ENCODE data around the gene APOBEC2. TPM values are rescaled to one million over a fixed set of nuclear protein-coding genes. Genes with fewer than 3 reads are reported as not detected.

Gene APOBEC2
- total and polyA plus RNA-seq, 4 experiments from 2014 or later: 0.44 to 0.91 TPM; not detected in 2

DNA sequence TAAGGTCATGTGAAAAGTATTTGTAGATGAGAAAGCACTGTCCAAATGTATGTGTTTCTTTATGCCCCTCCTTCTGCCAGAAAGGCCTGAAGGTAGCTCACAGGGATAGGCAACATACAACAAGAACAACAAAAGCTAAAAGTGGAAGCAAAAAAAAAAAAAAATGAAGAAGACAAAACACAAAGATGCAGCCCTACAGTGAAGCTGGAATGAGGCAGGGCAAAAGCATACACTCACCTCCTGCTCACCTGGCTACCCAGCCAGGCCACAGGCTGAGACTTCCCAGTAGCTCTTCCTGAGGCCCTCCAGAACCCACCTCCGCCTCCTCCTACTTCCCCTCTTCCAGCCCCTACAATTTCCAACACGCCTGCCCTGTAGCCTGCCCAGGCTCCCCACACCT, 16.4 kb upstream of the APOBEC2 start:
- H3K9me3 ChIP-seq (ENCODE audit: control insufficient read depth in 1 of 2, low read length in 2 of 2): no peaks in the 10 kb centered on the region
- Mint-ChIP-seq H3K9me3 (no peaks in the 10 kb centered on the region), H3K4me1 (peaks cover 0 to 7% (median under 1%) of the 10 kb centered on the region in 4 donors), H3K27ac (no peak overlapping the region), H3K4me3 (no peak overlapping the region), H3K27me3 (no peaks in the 10 kb centered on the region), H3K36me3 (peaks cover 0 to 2% of the 10 kb centered on the region in 2 donors)
- H3K36me3 ChIP-seq (ENCODE audit: insufficient read depth, low read length): no peaks in the 10 kb centered on the region
- no peak for DNase-seq
- intact Hi-C loops (cut with micrococcal nuclease): no loop called here
- no peak overlapping the region for H3K4me3 ChIP-seq (ENCODE audit: low read length in 2 of 2)
- no peaks in the 10 kb centered on the region for H3K27me3 ChIP-seq (ENCODE audit: insufficient read depth, low read length)
- no peaks in the 10 kb centered on the region for H3K4me1 ChIP-seq (ENCODE audit: insufficient read depth, low read length)
- POLR2A ChIA-PET (ENCODE audit: partially characterized antibody): interaction anchor here (0.6 to 0.8 kb wide), 2 partner anchors 8 to 36 kb away, joined by 3 to 5 read pairs; partner anchors contain the start of gene NFYA
- CTCF ChIA-PET (ENCODE audit: partially characterized antibody): interaction anchor here (0.8 to 3.3 kb wide), 6 partner anchors 8 to 32 kb away, joined by 3 to 34 read pairs (median 11); no protein-coding TSS in a partner anchor
- no peak overlapping the region for H3K27ac ChIP-seq (ENCODE audit: low read depth, low read length)

- POLR2A ChIA-PET (ENCODE audit: partially characterized antibody): interaction anchor here (0.8 kb wide), 1 partner anchor 9 kb away, joined by 5 read pairs; no protein-coding TSS in a partner anchor
- intact Hi-C loops (cut with micrococcal nuclease): no loop called here
- H3K4me3 Mint-ChIP-seq: no peak overlapping the region
Observed at GRCh38 chr6:41037107-41037900, 15.7 kb upstream of the APOBEC2 start.

DNA sequence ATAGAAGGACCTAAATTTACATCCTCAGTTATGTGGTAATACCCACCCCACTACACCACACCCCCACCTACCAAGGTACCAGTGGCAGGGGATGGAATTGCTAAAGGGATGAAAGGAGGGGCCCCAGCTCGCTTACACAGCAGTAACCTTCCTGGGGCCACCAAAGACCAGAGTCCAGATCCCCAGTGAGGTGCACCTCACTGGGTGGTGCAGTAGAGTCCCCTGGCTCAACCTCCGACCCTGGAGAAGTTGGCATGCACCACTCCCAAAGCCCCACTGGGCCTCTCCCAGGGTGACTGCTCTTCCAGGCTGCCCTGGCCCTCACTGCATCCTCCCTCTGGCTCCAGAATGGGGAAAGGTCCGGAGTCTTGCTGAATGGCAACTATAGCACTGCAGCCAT, 14.8 kb upstream of the APOBEC2 start:
- no peak for DNase-seq
- Mint-ChIP-seq H3K36me3 (peaks cover 0 to 4% of the 10 kb centered on the region in 2 donors), H3K27me3 (no peaks in the 10 kb centered on the region), H3K4me1 (peaks cover 0 to 7% (median under 1%) of the 10 kb centered on the region in 4 donors), H3K4me3 (no peak overlapping the region), H3K27ac (peak overlapping the region in 1 of 7 donors; percentile 1), H3K9me3 (no peaks in the 10 kb centered on the region)
- ChIA-PET POLR2A (ENCODE audit: partially characterized antibody) (no interaction called here), CTCF (ENCODE audit: partially characterized antibody) (interaction anchor here (0.7 to 4.7 kb wide), 10 partner anchors 10 to 271 kb away, joined by 3 to 46 read pairs (median 8); partner anchors contain the start of gene NFYA)
- no peaks in the 10 kb centered on the region for H3K4me1 ChIP-seq (ENCODE audit: insufficient read depth, low read length)
- intact Hi-C loops (cut with micrococcal nuclease): no loop called here
- H3K9me3 ChIP-seq (ENCODE audit: control insufficient read depth in 1 of 2, low read length in 2 of 2): no peaks in the 10 kb centered on the region
- H3K27ac ChIP-seq (ENCODE audit: low read depth, low read length): no peak overlapping the region
- H3K36me3 ChIP-seq (ENCODE audit: insufficient read depth, low read length): no peaks in the 10 kb centered on the region
- no peak overlapping the region for H3K4me3 ChIP-seq (ENCODE audit: low read length in 2 of 2)
- no peaks in the 10 kb centered on the region for H3K27me3 ChIP-seq (ENCODE audit: insufficient read depth, low read length)

More at GRCh38 chr6:41037107-41037900, 15.7 kb upstream of the APOBEC2 start:
- Mint-ChIP-seq H3K9me3 (no peaks in the 10 kb centered on the region), H3K27me3 (no peaks in the 10 kb centered on the region), H3K27ac (no peak overlapping the region), H3K4me1 (peaks cover 0 to 7% (median under 1%) of the 10 kb centered on the region in 4 donors), H3K36me3 (peaks cover 0 to 2% of the 10 kb centered on the region in 2 donors)
- H3K9me3 ChIP-seq (ENCODE audit: control insufficient read depth in 1 of 2, low read length in 2 of 2): no peaks in the 10 kb centered on the region
- DNase-seq: no peak
- no peaks in the 10 kb centered on the region for H3K4me1 ChIP-seq (ENCODE audit: insufficient read depth, low read length)
- no peaks in the 10 kb centered on the region for H3K27me3 ChIP-seq (ENCODE audit: insufficient read depth, low read length)
- CTCF ChIA-PET (ENCODE audit: partially characterized antibody): interaction anchor here (0.8 to 3.3 kb wide), 9 partner anchors 9 to 272 kb away, joined by 3 to 34 read pairs (median 3); partner anchors contain the start of gene NFYA
- H3K27ac ChIP-seq (ENCODE audit: low read depth, low read length): no peak overlapping the region
- H3K4me3 ChIP-seq (ENCODE audit: low read length in 2 of 2): no peak overlapping the region
- no peaks in the 10 kb centered on the region for H3K36me3 ChIP-seq (ENCODE audit: insufficient read depth, low read length)

DNA sequence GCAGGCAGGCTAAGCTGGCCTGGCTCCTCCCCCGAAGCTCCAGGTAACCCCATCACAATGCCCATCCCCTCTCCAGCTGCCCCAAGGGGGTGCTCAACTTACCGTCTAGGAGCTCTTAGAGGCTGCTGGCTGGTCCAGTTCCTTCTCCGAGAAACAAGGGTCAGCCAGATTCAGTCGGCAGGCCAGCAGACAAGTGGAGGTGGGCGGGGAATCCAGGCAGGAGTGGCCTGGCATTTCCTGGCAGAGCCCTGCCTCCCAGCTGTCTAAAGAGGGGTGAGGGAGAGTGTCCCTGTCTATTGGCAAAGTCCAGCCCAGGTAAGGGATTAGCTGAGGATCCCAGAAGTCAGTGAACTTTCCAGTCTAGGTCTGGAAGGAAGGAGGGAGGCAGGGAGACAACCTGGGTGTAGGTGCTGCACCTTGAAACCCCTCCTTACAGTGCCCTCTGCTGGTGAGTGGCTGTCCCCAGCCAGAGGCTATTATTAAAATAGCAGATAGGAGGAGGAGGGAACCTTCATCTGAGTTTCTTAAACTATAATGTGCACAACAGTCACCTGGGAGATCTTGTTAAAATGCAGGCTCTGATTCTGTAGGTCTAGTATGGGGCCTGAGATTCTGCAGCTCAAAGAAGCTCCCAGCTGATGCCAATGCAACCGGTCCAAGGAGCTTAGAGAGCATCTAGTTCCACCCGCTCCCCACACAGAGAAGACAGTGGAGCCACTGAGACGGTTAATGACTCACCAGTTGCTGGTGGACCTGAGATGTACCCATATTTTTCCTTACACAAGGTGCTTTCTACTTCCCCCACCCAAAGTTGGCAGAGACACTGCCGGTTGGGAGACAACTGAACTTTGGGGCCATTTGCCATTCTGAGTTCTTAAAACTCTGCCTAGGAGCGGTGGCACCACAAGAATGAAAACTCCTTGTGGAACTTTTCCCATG, 13.7 kb upstream of the APOBEC2 start, which contains the start of gene UNC5CL:
Gene UNC5CL (minus strand): TSS at position 162 of the 939 bp plus-strand sequence. CDS start 4,147 bp downstream, outside the sequence.
- Mint-ChIP-seq H3K27me3 (no peaks in the 10 kb centered on the region), H3K36me3 (peaks cover 0 to 3% of the 10 kb centered on the region in 2 donors), H3K9me3 (no peaks in the 10 kb centered on the region), H3K4me1 (peaks cover 0 to 7% (median under 1%) of the 10 kb centered on the region in 4 donors), H3K27ac (peak within 1 kb of the TSS in 4 of 7 donors; percentile 2 to 68 (median 43)), H3K4me3 (no peak within 1 kb of the TSS)
- Histone ChIP-seq H3K9me3 (ENCODE audit: control insufficient read depth in 1 of 2, low read length in 2 of 2) (no peaks in the 10 kb centered on the region), H3K36me3 (ENCODE audit: insufficient read depth, low read length) (no peaks in the 10 kb centered on the region), H3K4me3 (ENCODE audit: low read length in 2 of 2) (no peak within 1 kb of the TSS), H3K4me1 (ENCODE audit: insufficient read depth, low read length) (no peaks in the 10 kb centered on the region), H3K27ac (ENCODE audit: low read depth, low read length) (no peak within 1 kb of the TSS), H3K27me3 (ENCODE audit: insufficient read depth, low read length) (no peaks in the 10 kb centered on the region)
- intact Hi-C loops (cut with micrococcal nuclease): loop anchor here (1.0 kb wide), 1 partner anchor 33 kb away; no protein-coding TSS in a partner anchor
- ChIA-PET CTCF (ENCODE audit: partially characterized antibody) (interaction anchor here (0.6 to 4.7 kb wide), 18 partner anchors 8 to 199 kb away, joined by 3 to 46 read pairs (median 3); no protein-coding TSS in a partner anchor), POLR2A (ENCODE audit: partially characterized antibody) (interaction anchor here (1.3 to 1.4 kb wide), 2 partner anchors 12 to 33 kb away, joined by 3 to 4 read pairs; partner anchors contain the start of genes NFYA and OARD1)
- peak in 4 of 5 donors; percentile 42 to 50 (median 44) for DNase-seq

DNA sequence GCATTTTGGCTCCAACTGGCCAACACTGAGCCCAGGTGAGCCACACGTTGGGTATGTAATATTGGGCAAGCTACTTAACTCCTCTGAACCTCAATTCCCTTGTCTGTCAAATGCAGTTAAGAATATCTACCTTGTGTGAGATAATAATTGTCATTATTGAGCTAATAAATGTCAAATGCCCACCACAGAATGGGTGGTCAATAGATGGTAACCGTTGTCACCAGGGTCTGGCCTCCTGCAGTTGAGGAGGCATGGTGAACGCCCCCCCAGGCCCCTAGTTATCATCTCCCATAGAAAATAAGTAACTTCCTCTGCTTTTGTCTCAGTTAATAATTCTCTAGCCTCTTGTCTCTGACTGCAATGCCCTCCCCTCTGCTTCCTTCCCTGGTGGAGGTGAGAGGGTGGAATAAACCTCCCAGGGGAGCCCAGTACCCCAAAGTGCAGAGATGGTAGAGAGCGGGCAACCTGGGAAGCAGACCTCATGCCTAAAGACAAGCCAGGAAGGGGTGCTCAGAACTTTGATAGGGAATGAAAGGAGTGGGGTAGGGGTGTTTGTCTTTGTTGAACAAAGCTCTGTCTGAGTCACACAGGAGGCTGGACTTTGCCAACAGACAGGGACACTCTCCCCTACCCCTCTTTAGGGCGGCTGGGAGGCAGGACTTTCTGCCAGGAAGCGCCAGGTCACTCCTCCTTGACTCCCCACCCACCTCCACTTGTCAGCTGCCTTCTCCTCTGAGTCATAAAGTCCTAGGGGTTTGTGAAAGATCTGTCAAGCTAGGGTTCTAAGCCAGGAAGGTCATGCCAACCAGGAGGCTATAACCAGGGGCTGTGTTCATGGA, 12.7 kb upstream of the APOBEC2 start:
- Histone ChIP-seq H3K4me3 (ENCODE audit: low read length in 2 of 2) (no peak overlapping the region), H3K27ac (ENCODE audit: low read depth, low read length) (no peak overlapping the region), H3K36me3 (ENCODE audit: insufficient read depth, low read length) (no peaks in the 10 kb centered on the region), H3K4me1 (ENCODE audit: insufficient read depth, low read length) (no peaks in the 10 kb centered on the region), H3K27me3 (ENCODE audit: insufficient read depth, low read length) (no peaks in the 10 kb centered on the region), H3K9me3 (ENCODE audit: control insufficient read depth in 1 of 2, low read length in 2 of 2) (no peaks in the 10 kb centered on the region)
- Mint-ChIP-seq H3K36me3 (peaks cover 0 to 3% of the 10 kb centered on the region in 2 donors), H3K9me3 (no peaks in the 10 kb centered on the region), H3K4me1 (peaks cover 0 to 7% (median under 1%) of the 10 kb centered on the region in 4 donors), H3K4me3 (no peak overlapping the region), H3K27me3 (no peaks in the 10 kb centered on the region), H3K27ac (no peak overlapping the region)
- ChIA-PET POLR2A (ENCODE audit: partially characterized antibody) (interaction anchor here (1.3 to 1.4 kb wide), 2 partner anchors 13 to 32 kb away, joined by 3 to 4 read pairs; partner anchors contain the start of genes NFYA and OARD1), CTCF (ENCODE audit: partially characterized antibody) (interaction anchor here (0.8 to 4.7 kb wide), 13 partner anchors 9 to 160 kb away, joined by 3 to 46 read pairs (median 5); no protein-coding TSS in a partner anchor)
- no peak for DNase-seq
- intact Hi-C loops (cut with micrococcal nuclease): no loop called here

DNA sequence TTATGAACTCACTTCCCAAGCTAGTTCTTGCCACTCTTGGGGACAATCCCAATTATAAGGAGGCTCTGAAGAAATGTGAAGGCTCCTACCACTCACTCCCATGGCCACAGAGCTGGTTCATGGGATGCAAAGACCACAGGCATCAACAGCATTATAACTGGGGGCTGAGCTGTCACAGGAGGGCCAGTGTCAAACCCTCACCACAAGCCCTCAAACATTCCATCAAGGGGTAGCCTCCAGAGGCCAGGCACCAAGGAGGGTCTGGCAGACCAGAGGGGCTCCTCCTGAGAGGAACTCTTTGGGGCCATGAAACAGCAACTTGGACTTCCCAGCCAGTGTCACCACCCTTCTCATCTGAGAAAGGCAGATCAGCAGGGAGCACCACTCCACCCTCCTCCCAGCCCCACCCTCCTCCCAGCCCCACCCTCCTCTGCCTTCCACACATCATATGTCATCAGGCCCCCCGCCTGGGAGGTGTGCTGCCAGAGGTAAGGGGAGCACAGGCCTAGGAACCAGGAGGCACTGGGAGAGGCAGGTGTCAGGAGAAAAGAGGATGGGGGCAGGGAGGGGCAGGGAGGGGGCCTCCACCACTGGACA, 12.0 kb upstream of the APOBEC2 start:
- Mint-ChIP-seq H3K4me3 (no peak overlapping the region), H3K4me1 (peaks cover 0 to 7% (median under 1%) of the 10 kb centered on the region in 4 donors)

More for the DNA sequence above, 12.0 kb upstream of the APOBEC2 start:
- H3K4me1 ChIP-seq (ENCODE audit: insufficient read depth, low read length): no peaks in the 10 kb centered on the region
- no peaks in the 10 kb centered on the region for H3K36me3 ChIP-seq (ENCODE audit: insufficient read depth, low read length)
- intact Hi-C loops (cut with micrococcal nuclease): no loop called here
- Mint-ChIP-seq H3K27ac (no peak overlapping the region), H3K27me3 (no peaks in the 10 kb centered on the region), H3K9me3 (no peaks in the 10 kb centered on the region), H3K36me3 (peaks cover 0 to 3% of the 10 kb centered on the region in 2 donors)
- H3K4me3 ChIP-seq (ENCODE audit: low read length in 2 of 2): no peak overlapping the region
- H3K27ac ChIP-seq (ENCODE audit: low read depth, low read length): no peak overlapping the region
- CTCF ChIA-PET (ENCODE audit: partially characterized antibody): interaction anchor here (2.3 to 4.7 kb wide), 5 partner anchors 8 to 37 kb away, joined by 6 to 46 read pairs (median 11); no protein-coding TSS in a partner anchor
- POLR2A ChIA-PET (ENCODE audit: partially characterized antibody): no interaction called here
- no peak for DNase-seq
- H3K9me3 ChIP-seq (ENCODE audit: control insufficient read depth in 1 of 2, low read length in 2 of 2): no peaks in the 10 kb centered on the region
- H3K27me3 ChIP-seq (ENCODE audit: insufficient read depth, low read length): no peaks in the 10 kb centered on the region
